K562 (cell line): Measurements from ENCODE around the gene RSRC1. TPM values are rescaled to one million over a fixed set of nuclear protein-coding genes. Genes with fewer than 3 reads are reported as not detected.

Experiments used
- ATAC-seq: fragments of 200-7000 bp; cut with Tn5 transposase; 3 replicates; pipeline ENCODE4 v1.9.1; 2020; ENCODE audit warnings: moderate library complexity
- BruUV-seq: library from RNA; stranded (reverse); fragments of 400-500 nt; replicated peaks from 2 replicates; lab custom pipeline; 2021; lab: Mats Ljungman, UMichigan
- CTCF ChIA-PET: fragments of 300-600 bp; formaldehyde crosslinking; extraction: SDS; loops from one replicate; lab custom pipeline; 2021; ENCODE audit warnings: low intra/inter-chr PET ratio; lab: Yijun Ruan, JAX
- POLR2A ChIA-PET: fragments of 300-600, 350-650 bp; sonication (Branson Sonifier 250); formaldehyde crosslinking; extraction: SDS; loops from one replicate; lab custom pipeline; 2021; ENCODE audit warnings: antibody characterized with exemption, inconsistent platforms; lab: Yijun Ruan, JAX
- DNase-seq, 4 experiments: peaks; one replicate each; pipeline versions ENCODE4 v3.0.0 to v3.0.0-alpha.2; 2011 to 2018; ENCODE audit warnings: low spot score in 3 of 4, mixed read lengths in 3 of 4; ENCODE audit errors: extremely low read depth in 1 of 4
- FAIRE-seq: peaks from 2 replicates; lab custom pipeline; 2011; peaks lifted over from hg19 to GRCh38; lab: Jason Lieb, UNC
- H2AFZ ChIP-seq: 2 replicates; pipeline ENCODE4 v1.6.0; 2011; ENCODE audit warnings: low read depth, low read length, control low read depth, inconsistent platforms
- H3K27ac ChIP-seq: fragments of 200-600 bp; 3 replicates; pipeline ENCODE4 v1.8.0; 2011; ENCODE audit warnings: low read depth, mild to moderate bottlenecking, control low read depth, inconsistent platforms, low read length, moderate library complexity, mixed read lengths; ENCODE audit errors: extremely low read depth
- H3K27me3 ChIP-seq, 2 experiments: fragments of 300-600 bp in 1 of 2; 2 replicates in 1 of 2; 3 replicates in 1 of 2; pipeline versions ENCODE4 v1.6.0 to v1.8.0; 2011; ENCODE audit warnings: inconsistent platforms in 2 of 2, low read length in 2 of 2, mild to moderate bottlenecking in 1 of 2, mixed read lengths in 1 of 2, moderate library complexity in 1 of 2; ENCODE audit not compliant: control insufficient read depth in 2 of 2, insufficient read depth in 2 of 2
- H3K36me3 ChIP-seq: fragments of 300-600 bp; 3 replicates; pipeline ENCODE4 v1.8.0; 2011; ENCODE audit warnings: mild to moderate bottlenecking, low read length, inconsistent platforms; ENCODE audit not compliant: control insufficient read depth, insufficient read depth
- H3K4me1 ChIP-seq, 2 experiments: fragments of 200-600 bp in 1 of 2; replicated peaks in 1 of 2; 2 replicates in 1 of 2; 3 replicates in 1 of 2; pipeline versions ENCODE4 v1.5.1 to v1.8.0; 2011; ENCODE audit warnings: inconsistent platforms in 2 of 2, low read length in 2 of 2, mild to moderate bottlenecking in 1 of 2, mixed read lengths in 1 of 2, moderate library complexity in 1 of 2; ENCODE audit not compliant: control insufficient read depth in 2 of 2, insufficient read depth in 2 of 2
- H3K4me2 ChIP-seq: 2 replicates; pipeline ENCODE4 v1.6.1; 2011; ENCODE audit warnings: low read length, control low read depth, inconsistent platforms, mixed read lengths; ENCODE audit not compliant: insufficient read depth
- H3K4me3 ChIP-seq: fragments of 200-600 bp; sonication (generic), shearing (Covaris generic); 2 replicates; pipeline ENCODE4 v1.5.1; 2016; ENCODE audit warnings: control low read depth, inconsistent platforms
- H3K79me2 ChIP-seq: fragments of 200-600 bp; 3 replicates; pipeline ENCODE4 v1.8.0; 2011; ENCODE audit warnings: low read length, inconsistent platforms; ENCODE audit not compliant: control insufficient read depth, insufficient read depth
- H3K9ac ChIP-seq, 2 experiments: 2 replicates each; pipeline versions ENCODE4 v1.6.0 to v1.6.1; 2011; ENCODE audit warnings: low read depth in 2 of 2, low read length in 2 of 2, control low read depth in 1 of 2, inconsistent platforms in 1 of 2, mild to moderate bottlenecking in 1 of 2, mixed read lengths in 1 of 2; ENCODE audit not compliant: insufficient read depth in 1 of 2
- H3K9me1 ChIP-seq: one replicate; pipeline ENCODE4 v1.6.0; 2011; ENCODE audit warnings: inconsistent platforms, mild to moderate bottlenecking, low read length, moderate library complexity; ENCODE audit not compliant: control insufficient read depth, insufficient read depth
- H3K9me3 ChIP-seq: replicated peaks from 2 replicates; pipeline ENCODE4 v1.5.1; 2011; ENCODE audit warnings: low read depth, low read length, inconsistent platforms; ENCODE audit not compliant: control insufficient read depth, insufficient read depth
- H4K20me1 ChIP-seq: replicated peaks from 2 replicates; pipeline ENCODE4 v1.6.1; 2011; ENCODE audit warnings: low read length, inconsistent platforms, mixed read lengths; ENCODE audit not compliant: control insufficient read depth, insufficient read depth
- CBFB ChIP-seq: sonication (generic); formaldehyde crosslinking; IDR thresholded peaks from 2 replicates; pipeline ENCODE4 v1.4.0; 2020; ENCODE audit warnings: mild to moderate bottlenecking, missing genetic modification reagents
- CHD1 ChIP-seq: fragments of 200-600 bp; sonication (generic); IDR thresholded peaks from one replicate; pipeline ENCODE4 v1.6.1; 2012; ENCODE audit warnings: mild to moderate bottlenecking, moderate library complexity, low read length, inconsistent platforms
- CREB5 ChIP-seq: fragments of 250-450 bp; sonication (Bioruptor Pico); IDR thresholded peaks from 2 replicates; pipeline ENCODE4 v1.5.0; 2020; ENCODE audit warnings: mild to moderate bottlenecking
- EGR1 ChIP-seq: fragments of 450-650 bp; conservative IDR thresholded peaks from 2 replicates; pipeline ENCODE4 v1.6.1; 2017; ENCODE audit warnings: mild to moderate bottlenecking
- HINFP ChIP-seq: fragments of 450-650 bp; conservative IDR thresholded peaks from 2 replicates; pipeline ENCODE4 v1.6.1; 2016; ENCODE audit warnings: missing genetic modification characterization, low read depth, mild to moderate bottlenecking, control low read depth, missing compliant biosample characterization
- KDM5B ChIP-seq: fragments of 200-600 bp; sonication (generic); IDR thresholded peaks from 2 replicates; pipeline ENCODE4 v1.6.1; 2012; ENCODE audit warnings: low read depth, mild to moderate bottlenecking, moderate library complexity, low read length, control low read depth, inconsistent platforms; ENCODE audit not compliant: insufficient replicate concordance
- POLR2H ChIP-seq: IDR thresholded peaks from 2 replicates; pipeline ENCODE4 v1.6.1; 2016; ENCODE audit warnings: missing genetic modification characterization, low read depth, mild to moderate bottlenecking, control low read depth, missing compliant biosample characterization, moderate library complexity
- THRAP3 ChIP-seq: fragments of 450-650 bp; IDR thresholded peaks from 2 replicates; pipeline ENCODE4 v1.6.1; 2016; ENCODE audit warnings: mild to moderate bottlenecking, inconsistent platforms, borderline replicate concordance
- UBTF ChIP-seq, 2 experiments: IDR thresholded peaks; 2 replicates each; pipeline ENCODE4 v1.6.1; 2012; ENCODE audit warnings: improper control_type of control experiment in 2 of 2, low read depth in 2 of 2, low read length in 2 of 2, borderline replicate concordance in 1 of 2
- ZBTB17 ChIP-seq: fragments of 450-650 bp; formaldehyde crosslinking; IDR thresholded peaks from 2 replicates; pipeline ENCODE4 v1.4.0; 2020; ENCODE audit warnings: mild to moderate bottlenecking
- ZHX1 ChIP-seq: fragments of 150-350 bp; conservative IDR thresholded peaks from 2 replicates; pipeline ENCODE4 v1.6.1; 2014; ENCODE audit warnings: low read length
- WGBS: fragments of 100-300 bp; shearing (Covaris generic); methylation state at CpG from one replicate; pipeline ENCODE4 v1.1.6; 2016; ENCODE audit warnings: low coverage, mixed read lengths; ENCODE audit not compliant: insufficient coverage; ENCODE audit errors: missing lambda C conversion rate; 5-methylcytosine and 5-hydroxymethylcytosine counted together
- in situ Hi-C: fragments of 300-500 bp; cut with MboI; formaldehyde crosslinking; loops from 4 replicates; pipeline ENCODE4 v1.15.0; 2018; ENCODE audit warnings: inconsistent platforms, mixed read lengths
- intact Hi-C: fragments of 100-400 bp; cut with micrococcal nuclease; formaldehyde crosslinking; loops from 2 replicates; pipeline ENCODE4 v1.14.2; 2022
- polyA plus RNA-seq, 8 experiments: library from polyadenylated mRNA; depleted of rRNA in 4 of 8; stranded (reverse) in 5 of 8; unstranded in 3 of 8; fragments of >200 nt; fragmentation: Nextera tagmentation in 2 of 8; fragmentation: Illumina TruSeq in 1 of 8; extraction: Ambion mirVana in 2 of 8; extraction: Trizol in 1 of 8; gene quantifications; 2 replicates each; pipeline versions ENCODE4 v1.2.1 to v1.2.3, GENCODE V29; 2011 to 2014; ENCODE audit warnings: inconsistent platforms in 1 of 8, missing spikeins in 1 of 8
- total RNA-seq, 7 experiments: library from RNA; depleted of rRNA in 6 of 7; stranded (reverse); fragments of >200 nt in 6 of 7; fragmentation: Illumina TruSeq in 2 of 7; extraction: Trizol in 2 of 7; gene quantifications; 2 replicates each; pipeline versions ENCODE4 v1.2.1 to v1.2.3, GENCODE V29; 2011 to 2021; ENCODE audit warnings: low replicate concordance in 1 of 7

Gene RSRC1
- total and polyA plus RNA-seq, 9 of the 15 experiments (the other 6 are each of a cell fraction or from before 2014, with no cell fraction given), result 19.3 to 128 (median 75.5) TPM

- DNase-seq, result peak; percentile 64 to 72 (median 69)
- BruUV-seq, result no TSS peak
- 0% methylated on average over 6 of the region's 45 CpGs for WGBS
- Histone ChIP-seq H3K9ac (peak overlapping the region; percentile 73 to 90), H2AFZ (peak overlapping the region; percentile 93), H3K9me1 (no peaks in the 10 kb centered on the region), H3K79me2 (peaks cover 17% of the 10 kb centered on the region), H3K4me2 (peak overlapping the region; percentile 83), H3K4me1 (peaks cover 6 to 28% of the 10 kb centered on the region in 2 experiments; a peak in 4 of 5 replicates), H3K4me3 (peak overlapping the region; percentile 88), H3K9me3 (no peaks in the 10 kb centered on the region; the same call in 1 of the 2 replicates), H4K20me1 (no peaks in the 10 kb centered on the region), H3K27me3 (no peaks in the 10 kb centered on the region), H3K27ac (peak overlapping the region; percentile 72), H3K36me3 (peaks cover 16% of the 10 kb centered on the region; the same call in 1 of the 3 replicates)
- in situ Hi-C loops (no loop called here), intact Hi-C loops (no loop called here)
- no peak for FAIRE-seq
- CTCF ChIA-PET, result no interaction called here
- ATAC-seq, result peak; percentile 70
- POLR2A ChIA-PET, result interaction anchor here (1.6 to 1.9 kb wide), 2 partner anchors 12 to 29 kb away, joined by 3 to 5 read pairs; no protein-coding TSS in a partner anchor
- TF ChIP-seq POLR2H (tag) (peak; percentile 21; the same call in 1 of the 2 replicates), EGR1 (peak; percentile 98), CBFB (CRISPR knock-in tag) (no peak), CREB5 (no peak), KDM5B (peak; percentile 26), ZBTB17 (CRISPR knock-in tag) (peak; percentile 51; the same call in 1 of the 2 replicates), THRAP3 (peak; percentile 72; the same call in 1 of the 2 replicates), CHD1 (no peak), ZHX1 (no peak), UBTF (IDR thresholded peaks at IDR 0.05; ENCODE audit: borderline replicate concordance in 1 of 2, low read depth in 2 of 2, low read length in 2 of 2) (peak; percentile 51 to 84; a peak in 3 of 4 replicates), HINFP (tag) (peak; percentile 73)
These were observed 4.1 kb upstream of the RSRC1 start for GRCh38 chr3:158105710-158106253.
